HUES64 (cell line): ENCODE measurements around the gene RAB41.
"Not testable (repeated sequence)": the region's sequence is repeated elsewhere in the genome, so short reads cannot be mapped to it uniquely, and the experiment has no call there.

Experiments
- H3K27ac ChIP-seq: 2 replicates; pipeline ENCODE4 v1.7.0; 2013; ENCODE audit warnings: low read depth, low read length, inconsistent platforms
- H3K27me3 ChIP-seq: 2 replicates; pipeline ENCODE4 v1.6.1; 2013; ENCODE audit warnings: mild to moderate bottlenecking, low read length; ENCODE audit not compliant: insufficient read depth
- H3K36me3 ChIP-seq: 2 replicates; pipeline ENCODE4 v1.6.1; 2013; ENCODE audit warnings: mild to moderate bottlenecking, low read length; ENCODE audit not compliant: insufficient read depth
- H3K4me1 ChIP-seq: 2 replicates; pipeline ENCODE4 v1.6.1; 2013; ENCODE audit warnings: mild to moderate bottlenecking, low read length, moderate library complexity; ENCODE audit not compliant: insufficient read depth
- H3K4me3 ChIP-seq: 2 replicates; pipeline ENCODE4 v1.5.1; 2013; ENCODE audit warnings: mild to moderate bottlenecking, low read length, moderate library complexity
- H3K9ac ChIP-seq: 2 replicates; pipeline ENCODE4 v1.6.1; 2013; ENCODE audit warnings: mild to moderate bottlenecking, low read depth, low read length
- H3K9me3 ChIP-seq: 2 replicates; pipeline ENCODE4 v1.6.1; 2013; ENCODE audit warnings: low read depth, low read length; ENCODE audit not compliant: insufficient read depth
- WGBS: fragments of 150-250, 120-280 bp; methylation state at CpG from one replicate; pipeline ENCODE4 v1.1.7; 2013; ENCODE audit warnings: missing lambda C conversion rate; 5-methylcytosine and 5-hydroxymethylcytosine counted together

The RAB41 gene

DNA sequence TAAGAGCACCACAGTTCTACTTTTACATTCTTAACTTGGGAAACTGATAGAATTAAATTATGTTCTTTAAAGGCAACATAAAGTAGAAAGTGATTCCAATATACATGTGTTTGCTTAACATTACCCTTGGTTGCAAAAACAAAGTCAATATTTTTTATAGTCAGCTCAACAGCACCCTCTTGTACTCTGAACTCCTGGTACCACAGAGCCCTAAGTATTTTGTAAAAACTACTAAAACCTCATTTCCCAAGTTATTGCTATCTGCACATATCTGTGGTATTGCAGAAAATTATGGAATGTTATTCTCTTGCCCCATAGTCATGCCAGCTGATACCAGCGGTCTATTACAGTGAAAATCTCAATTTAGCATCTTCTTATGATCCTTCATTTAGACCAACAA lies 10.8 kb downstream of the RAB41 start:
- no peak overlapping the region for H3K9ac ChIP-seq
- H3K27me3 ChIP-seq = no peaks in the 10 kb centered on the region
- no peaks in the 10 kb centered on the region for H3K9me3 ChIP-seq
- 0% methylated on average over 1 of the region's 1 CpG for WGBS
- H3K4me3 ChIP-seq = no peak overlapping the region
- H3K27ac ChIP-seq = no peak overlapping the region
- peaks cover 54% of the 10 kb centered on the region for H3K36me3 ChIP-seq
- peaks cover 7% of the 10 kb centered on the region; the same call in 1 of the 2 replicates for H3K4me1 ChIP-seq

DNA sequence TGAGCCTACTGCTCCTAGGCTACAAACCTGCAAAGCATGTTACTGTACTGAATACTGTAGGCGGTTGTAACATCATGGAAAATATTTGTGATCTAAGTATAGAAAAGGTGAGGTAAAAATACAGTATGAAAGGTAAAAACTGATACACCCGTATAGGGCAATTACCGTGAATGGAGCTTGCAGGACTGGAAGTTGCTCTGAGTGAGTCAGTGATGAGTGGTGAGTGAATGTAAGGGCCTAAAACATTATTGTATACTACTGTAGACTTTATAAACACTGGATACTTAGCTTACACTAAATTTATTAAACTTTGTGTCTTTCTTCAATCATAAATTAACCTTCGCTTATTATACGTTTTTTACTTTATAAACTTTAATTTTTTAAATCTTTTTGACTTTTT lies 11.6 kb downstream of the RAB41 start:
- H3K9ac ChIP-seq = no peak overlapping the region
- no peaks in the 10 kb centered on the region for H3K9me3 ChIP-seq
- 91% methylated on average over 3 of the region's 5 CpGs for WGBS
- no peak overlapping the region for H3K27ac ChIP-seq
- H3K4me1 ChIP-seq = peaks cover 7% of the 10 kb centered on the region; the same call in 1 of the 2 replicates
- no peaks in the 10 kb centered on the region for H3K27me3 ChIP-seq
- H3K4me3 ChIP-seq = no peak overlapping the region
- H3K36me3 ChIP-seq = peaks cover 52% of the 10 kb centered on the region

DNA sequence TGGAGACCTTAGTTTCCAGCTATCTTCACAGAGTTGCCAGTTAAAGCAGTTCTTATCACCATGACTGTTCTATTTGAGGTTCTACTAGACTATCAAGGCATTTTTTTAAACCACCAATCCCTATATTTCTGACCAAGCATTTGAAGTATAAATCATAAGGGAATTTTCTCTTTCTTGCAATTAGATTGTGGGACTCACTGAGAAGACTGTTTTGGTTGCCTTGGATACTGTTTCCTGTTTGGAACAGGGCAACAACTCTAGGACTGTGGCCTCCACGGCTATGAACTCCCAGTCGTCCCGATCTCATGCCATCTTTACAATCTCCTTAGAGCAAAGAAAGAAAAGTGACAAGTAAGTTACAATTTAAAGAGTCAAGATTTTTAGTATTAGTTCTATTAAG lies 19.7 kb downstream of the RAB41 start:
- Histone ChIP-seq H3K27me3 (no peaks in the 10 kb centered on the region), H3K4me1 (no peaks in the 10 kb centered on the region), H3K36me3 (peaks cover 75% of the 10 kb centered on the region), H3K9ac (no peak overlapping the region), H3K9me3 (no peaks in the 10 kb centered on the region), H3K27ac (no peak overlapping the region), H3K4me3 (no peak overlapping the region)
- WGBS = no CpG with 5 or more reads among the region's 3 CpGs

DNA sequence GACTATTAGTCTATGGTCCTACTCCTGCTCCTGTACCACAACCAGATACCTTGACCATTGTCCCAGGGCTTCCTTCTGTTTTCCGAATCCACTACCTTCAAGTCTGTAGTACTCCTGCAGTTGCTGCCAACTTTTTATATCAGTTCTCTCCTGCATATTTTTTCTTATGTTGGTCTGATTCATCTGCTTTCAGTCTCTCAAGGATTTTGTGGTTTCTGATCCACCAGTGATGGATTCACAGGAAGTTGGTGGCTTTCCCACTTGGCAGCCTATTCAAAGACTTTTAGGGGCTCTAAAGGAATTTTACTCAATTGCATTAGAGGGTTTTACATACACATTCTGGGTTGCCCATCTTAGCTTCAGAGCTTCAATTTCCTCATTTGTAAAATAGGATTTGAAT lies 31.5 kb downstream of the RAB41 start:
- 95% methylated on average over 1 of the region's 1 CpG for WGBS

DNA sequence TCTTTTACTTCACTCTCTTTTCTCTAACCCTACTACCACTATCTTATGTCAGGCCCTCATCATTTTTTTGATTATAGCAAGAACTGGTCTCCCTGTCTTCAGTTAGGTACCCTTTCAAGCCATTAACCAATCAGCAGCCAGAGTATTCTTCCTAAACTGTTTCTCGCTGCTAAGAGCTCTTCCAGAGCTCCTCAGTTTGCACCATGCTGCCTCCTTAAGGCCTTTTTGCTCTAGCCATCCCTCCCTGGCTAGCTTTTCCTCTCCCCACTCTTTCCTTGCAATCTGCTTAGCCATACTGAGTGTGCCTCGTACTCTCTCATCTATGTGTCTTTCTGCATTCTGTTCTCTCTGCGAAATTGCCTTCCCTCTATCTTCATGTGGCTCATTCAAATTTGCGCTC lies 40.8 kb downstream of the RAB41 start:
- Histone ChIP-seq H3K27ac (no peak overlapping the region), H3K9ac (no peak overlapping the region), H3K4me3 (no peak overlapping the region), H3K36me3 (peaks cover 2% of the 10 kb centered on the region; the same call in 1 of the 2 replicates), H3K9me3 (no peaks in the 10 kb centered on the region), H3K27me3 (no peaks in the 10 kb centered on the region), H3K4me1 (no peaks in the 10 kb centered on the region)
- WGBS = 87% methylated on average over 4 of the region's 4 CpGs

More for the DNA sequence above, 31.5 kb downstream of the RAB41 start:
- H3K4me3 ChIP-seq = no peak overlapping the region
- no peaks in the 10 kb centered on the region for H3K9me3 ChIP-seq
- H3K9ac ChIP-seq = no peak overlapping the region
- H3K27ac ChIP-seq = no peak overlapping the region
- H3K36me3 ChIP-seq = peaks cover 28% of the 10 kb centered on the region
- no peaks in the 10 kb centered on the region for H3K27me3 ChIP-seq
- H3K4me1 ChIP-seq = no peaks in the 10 kb centered on the region

DNA sequence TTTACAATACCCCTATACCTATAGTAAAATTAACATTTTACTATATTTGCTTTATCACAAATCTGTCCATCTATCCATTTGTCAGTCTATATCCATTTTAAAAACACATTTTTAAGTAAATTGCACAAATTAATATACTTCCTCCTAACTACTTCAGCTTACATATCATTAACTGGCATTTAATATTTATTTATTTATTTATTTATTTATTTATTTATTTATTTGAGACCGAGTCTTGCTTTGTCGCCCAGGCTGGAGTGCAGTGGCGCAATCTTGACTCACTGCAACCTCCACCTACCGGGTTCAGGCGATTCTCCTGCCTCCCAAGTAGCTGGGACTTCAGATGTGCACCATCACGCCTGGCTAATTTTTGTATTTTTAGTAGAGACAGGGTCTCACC lies 41.7 kb downstream of the RAB41 start:
- not testable (repeated sequence) for H3K4me1 ChIP-seq, H3K27ac ChIP-seq, H3K36me3 ChIP-seq, H3K9ac ChIP-seq, H3K9me3 ChIP-seq, H3K27me3 ChIP-seq, H3K4me3 ChIP-seq
- WGBS = 97% methylated on average over 6 of the region's 6 CpGs

DNA sequence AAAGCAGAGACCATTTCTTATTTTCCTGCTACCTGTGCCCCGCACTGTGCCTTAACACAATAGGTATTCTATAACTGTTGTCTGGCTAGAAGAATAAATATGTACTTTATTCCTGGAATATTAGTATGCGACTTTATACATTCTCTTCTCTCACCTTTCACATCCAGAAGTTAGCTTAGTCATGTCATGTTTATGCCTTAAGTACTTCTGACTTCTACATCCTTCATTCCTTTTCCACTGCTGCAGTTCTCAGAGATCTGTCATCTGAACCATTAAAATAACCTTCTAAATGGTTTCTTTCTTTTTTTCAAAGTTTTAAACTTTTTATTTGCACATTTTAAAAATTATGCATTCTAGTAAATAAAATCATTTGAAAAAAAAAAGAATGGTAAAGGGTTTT lies 42.4 kb downstream of the RAB41 start:
- H3K4me1 ChIP-seq = no peaks in the 10 kb centered on the region
- H3K27ac ChIP-seq = no peak overlapping the region
- H3K9me3 ChIP-seq = no peaks in the 10 kb centered on the region
- no peak overlapping the region for H3K9ac ChIP-seq
- peaks cover 6% of the 10 kb centered on the region; the same call in 1 of the 2 replicates for H3K36me3 ChIP-seq
- no peaks in the 10 kb centered on the region for H3K27me3 ChIP-seq
- no peak overlapping the region for H3K4me3 ChIP-seq
- 100% methylated on average over 1 of the region's 2 CpGs for WGBS

DNA sequence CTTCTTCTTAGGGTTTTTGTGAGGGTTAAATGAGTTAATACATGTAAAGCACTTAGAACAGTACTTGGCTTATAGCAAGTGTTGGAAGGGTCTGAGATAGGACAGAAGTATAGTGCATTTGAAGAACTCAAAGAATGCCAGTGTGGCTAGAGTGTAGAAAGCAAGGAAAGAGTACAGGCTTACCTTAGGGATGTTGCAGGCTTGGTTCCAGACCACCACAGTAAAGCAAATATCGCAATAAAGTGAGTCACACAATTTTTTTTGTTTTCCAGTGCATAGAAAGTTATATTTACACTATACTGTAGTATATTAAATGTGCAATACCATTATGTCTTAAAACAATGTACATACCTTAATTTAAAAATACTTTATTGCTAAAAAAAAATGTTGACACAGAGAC lies 49.2 kb downstream of the RAB41 start:
- H3K4me3 ChIP-seq = no peak overlapping the region
- H3K27ac ChIP-seq = no peak overlapping the region
- H3K4me1 ChIP-seq = no peaks in the 10 kb centered on the region
- peaks cover 65% of the 10 kb centered on the region for H3K36me3 ChIP-seq
- no peak overlapping the region for H3K9ac ChIP-seq
- no peaks in the 10 kb centered on the region for H3K27me3 ChIP-seq
- no CpG with 5 or more reads among the region's 1 CpG for WGBS
- no peaks in the 10 kb centered on the region for H3K9me3 ChIP-seq

DNA sequence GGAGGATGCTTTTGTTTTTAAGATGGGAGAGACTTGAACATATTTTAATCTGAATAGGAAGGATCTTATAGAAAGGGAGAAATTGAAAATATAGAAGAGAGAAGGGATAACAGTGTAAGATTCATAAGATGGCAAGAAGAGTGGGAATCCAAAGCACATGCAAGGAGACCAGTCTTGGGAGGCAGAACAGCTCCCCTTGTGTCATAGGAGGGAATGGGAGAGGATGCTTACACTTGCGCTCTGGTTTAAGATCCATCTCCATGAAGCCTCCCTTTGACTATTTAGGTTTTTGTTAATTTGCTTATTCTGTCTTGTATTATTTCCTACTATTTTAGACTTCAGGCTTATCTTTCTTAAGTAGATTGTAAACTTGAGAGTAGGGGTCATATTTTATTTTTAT lies 50.6 kb downstream of the RAB41 start:
- Histone ChIP-seq H3K27ac (no peak overlapping the region), H3K4me3 (no peak overlapping the region), H3K27me3 (no peaks in the 10 kb centered on the region), H3K9me3 (no peaks in the 10 kb centered on the region), H3K9ac (no peak overlapping the region), H3K36me3 (peaks cover 68% of the 10 kb centered on the region), H3K4me1 (no peaks in the 10 kb centered on the region)
- no CpG with 5 or more reads among the region's 1 CpG for WGBS
